ENCODE data around the gene RARA.
A peak's percentile ranks its signal among the peaks of the same experiment; 100 is the strongest.

Gene RARA

DNA sequence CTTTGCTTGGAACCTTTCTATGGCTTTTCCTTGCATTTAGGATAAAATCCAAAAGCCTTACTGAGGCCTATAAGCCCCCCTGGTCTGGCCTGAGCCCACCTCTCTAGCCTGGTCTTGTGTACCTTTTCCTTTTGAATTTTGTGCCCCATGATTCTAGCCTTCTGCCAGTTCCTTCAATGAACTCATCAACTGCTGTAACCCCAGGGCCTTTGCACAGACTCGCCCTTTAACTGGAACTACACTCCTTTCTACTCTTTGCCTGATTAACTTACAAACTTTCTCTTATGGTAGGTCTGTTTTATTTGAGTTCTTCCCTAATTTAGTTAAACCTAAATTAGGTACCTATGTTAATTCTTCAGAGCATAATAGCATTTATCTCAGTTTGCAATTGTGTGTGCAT, 31.3 kb downstream of the RARA start:
- peak overlapping the region in 1 of 2 donors; percentile 95 for H3K27ac ChIP-seq (ENCODE audit: low read depth in 2 of 2, low read length in 2 of 2)
- H3K9me3 ChIP-seq (ENCODE audit: control insufficient read depth in 2 of 2, low read length in 2 of 2): no peaks in the 10 kb centered on the region
- peaks cover 0 to 4% of the 10 kb centered on the region in 2 donors for H3K36me3 ChIP-seq (ENCODE audit: control insufficient read depth in 2 of 2, insufficient read depth in 2 of 2, low read length in 2 of 2)
- peak overlapping the region in 1 of 2 donors; percentile 91 for H3K9ac ChIP-seq (ENCODE audit: low read depth in 1 of 2, low read length in 2 of 2)
- no peaks in the 10 kb centered on the region for H3K27me3 ChIP-seq (ENCODE audit: control insufficient read depth in 2 of 2, insufficient read depth in 2 of 2, low read length in 2 of 2)
- peaks cover 31 to 35% of the 10 kb centered on the region in 2 donors for H3K4me1 ChIP-seq (ENCODE audit: control insufficient read depth in 2 of 2, insufficient read depth in 2 of 2, low read length in 2 of 2)
- H3K4me3 ChIP-seq (ENCODE audit: low read length in 2 of 2): no peak overlapping the region

DNA sequence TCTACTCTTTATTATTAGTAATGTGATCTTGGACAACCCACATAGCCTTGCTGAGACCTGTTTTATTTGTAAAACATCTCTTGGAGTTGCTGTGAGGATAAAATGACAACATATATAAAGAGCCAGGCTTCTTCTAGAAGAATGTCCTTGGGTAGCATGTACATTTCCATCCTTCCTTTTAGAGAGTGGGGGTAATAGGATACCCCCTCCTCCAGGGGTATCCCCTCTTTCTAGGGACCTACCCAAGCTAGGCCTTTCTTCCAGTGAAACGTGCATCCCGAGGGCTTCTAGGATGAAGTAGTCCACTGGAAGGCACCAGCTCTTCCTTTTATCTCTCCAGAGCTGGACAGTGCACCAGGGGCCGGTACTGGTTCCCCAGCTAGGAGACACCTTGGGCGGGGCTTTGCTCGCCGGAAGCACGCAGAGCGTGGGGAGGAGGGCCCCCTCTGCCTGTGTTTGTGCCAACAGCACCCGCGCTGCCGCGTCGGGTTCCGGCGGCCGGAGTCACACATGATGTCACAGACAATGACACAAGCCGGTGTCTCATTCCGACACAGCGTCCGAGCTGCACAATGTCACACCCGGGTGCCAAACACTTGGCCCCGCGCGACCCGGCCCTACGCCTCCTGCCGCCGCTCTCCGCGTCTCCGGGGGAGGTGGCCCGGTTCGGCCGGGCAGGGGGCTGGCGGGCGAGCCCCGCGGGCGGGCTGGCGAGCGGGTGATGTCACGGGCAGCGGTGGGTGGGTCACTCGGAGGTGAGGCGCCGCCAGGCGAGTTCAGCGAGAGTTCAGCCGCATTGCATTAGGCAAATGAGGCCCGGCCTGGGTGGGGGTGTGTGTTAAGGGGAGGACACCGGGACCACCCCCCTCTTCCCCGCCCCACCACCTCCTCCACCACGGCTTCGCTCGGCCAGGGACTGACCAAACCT, 32.2 kb downstream of the RARA start:
- Histone ChIP-seq H3K4me3 (ENCODE audit: low read length in 2 of 2) (peak overlapping the region; percentile 75 to 82), H3K27me3 (ENCODE audit: control insufficient read depth in 2 of 2, insufficient read depth in 2 of 2, low read length in 2 of 2) (no peaks in the 10 kb centered on the region), H3K36me3 (ENCODE audit: control insufficient read depth in 2 of 2, insufficient read depth in 2 of 2, low read length in 2 of 2) (peaks cover 0 to 4% of the 10 kb centered on the region in 2 donors), H3K27ac (ENCODE audit: low read depth in 2 of 2, low read length in 2 of 2) (peak overlapping the region; percentile 92 to 95), H3K9me3 (ENCODE audit: control insufficient read depth in 2 of 2, low read length in 2 of 2) (no peaks in the 10 kb centered on the region), H3K9ac (ENCODE audit: low read depth in 1 of 2, low read length in 2 of 2) (peak overlapping the region; percentile 83 to 91), H3K4me1 (ENCODE audit: control insufficient read depth in 2 of 2, insufficient read depth in 2 of 2, low read length in 2 of 2) (peaks cover 34 to 41% of the 10 kb centered on the region in 2 donors)

DNA sequence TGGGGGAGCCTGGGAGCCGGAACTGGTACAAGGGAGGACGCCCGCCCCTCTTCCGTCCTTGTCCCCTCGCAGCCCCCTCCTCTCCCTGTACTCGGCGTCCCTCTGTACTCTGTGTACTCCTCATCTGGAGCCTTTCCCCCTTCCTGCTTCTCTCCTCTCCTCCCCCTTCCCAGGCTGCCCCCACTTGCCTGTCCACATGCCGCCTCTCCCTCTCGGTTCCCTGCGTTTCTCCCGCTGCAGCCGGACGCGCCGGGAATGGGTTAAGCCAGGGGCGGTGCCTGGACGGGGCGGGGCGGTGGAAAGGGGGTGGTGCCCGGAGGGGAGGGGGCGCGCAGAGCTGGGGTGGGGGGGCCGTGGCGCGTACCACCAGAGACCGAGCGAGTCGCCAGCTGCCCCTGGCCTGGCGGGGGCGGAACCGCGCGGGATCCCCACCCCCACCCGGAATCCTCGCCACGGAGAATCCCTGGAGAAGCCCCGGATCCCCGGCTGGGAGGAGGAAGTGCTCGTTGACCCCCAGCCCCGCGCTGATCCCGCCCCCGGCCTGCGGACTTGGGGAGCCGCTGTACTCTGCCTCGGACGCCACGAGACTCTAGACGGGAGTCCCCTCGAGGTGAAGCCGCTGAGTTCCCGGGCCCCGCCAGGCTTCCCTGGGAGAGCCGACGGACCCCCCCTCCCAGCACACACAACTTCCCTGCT, 33.0 kb downstream of the RARA start:
- Histone ChIP-seq H3K36me3 (ENCODE audit: control insufficient read depth in 2 of 2, insufficient read depth in 2 of 2, low read length in 2 of 2) (peaks cover 0 to 4% of the 10 kb centered on the region in 2 donors), H3K9me3 (ENCODE audit: control insufficient read depth in 2 of 2, low read length in 2 of 2) (no peaks in the 10 kb centered on the region), H3K27me3 (ENCODE audit: control insufficient read depth in 2 of 2, insufficient read depth in 2 of 2, low read length in 2 of 2) (no peaks in the 10 kb centered on the region), H3K4me1 (ENCODE audit: control insufficient read depth in 2 of 2, insufficient read depth in 2 of 2, low read length in 2 of 2) (peaks cover 42 to 48% of the 10 kb centered on the region in 2 donors), H3K4me3 (ENCODE audit: low read length in 2 of 2) (peak overlapping the region; percentile 75 to 82), H3K27ac (ENCODE audit: low read depth in 2 of 2, low read length in 2 of 2) (peak overlapping the region; percentile 92 to 95), H3K9ac (ENCODE audit: low read depth in 1 of 2, low read length in 2 of 2) (peak overlapping the region; percentile 91 to 94)

DNA sequence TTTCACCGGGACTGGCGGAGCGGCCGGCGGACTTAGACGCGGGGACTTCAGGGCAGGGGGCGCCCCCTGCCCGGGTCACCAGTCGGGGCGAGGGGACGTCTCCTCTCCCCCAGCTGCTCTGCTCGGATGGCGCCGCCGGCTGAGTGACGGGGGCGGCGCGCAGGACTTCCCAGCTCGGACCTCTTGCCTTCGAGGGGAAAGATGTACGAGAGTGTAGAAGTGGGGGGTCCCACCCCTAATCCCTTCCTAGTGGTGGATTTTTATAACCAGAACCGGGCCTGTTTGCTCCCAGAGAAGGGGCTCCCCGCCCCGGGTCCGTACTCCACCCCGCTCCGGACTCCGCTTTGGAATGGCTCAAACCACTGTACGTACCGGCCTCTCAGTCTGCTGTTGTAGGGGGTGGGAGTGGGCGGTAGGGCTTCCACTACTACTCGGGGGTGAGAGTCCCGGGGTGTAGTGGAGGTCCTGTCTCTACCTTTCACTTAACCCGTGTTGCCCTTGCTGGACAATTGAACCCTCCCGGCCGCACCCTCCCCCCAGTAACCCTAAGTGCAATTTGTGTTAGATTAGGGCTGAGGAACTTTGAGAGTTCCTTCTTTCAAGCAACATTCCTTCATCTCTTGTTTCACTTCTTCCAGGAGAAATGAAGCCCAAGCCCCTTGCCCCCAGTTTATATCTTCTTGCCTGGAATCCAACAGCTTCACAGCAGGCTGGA, 33.7 kb downstream of the RARA start:
- Histone ChIP-seq H3K4me1 (ENCODE audit: control insufficient read depth in 2 of 2, insufficient read depth in 2 of 2, low read length in 2 of 2) (peaks cover 49 to 52% of the 10 kb centered on the region in 2 donors), H3K36me3 (ENCODE audit: control insufficient read depth in 2 of 2, insufficient read depth in 2 of 2, low read length in 2 of 2) (peaks cover 0 to 4% of the 10 kb centered on the region in 2 donors), H3K27ac (ENCODE audit: low read depth in 2 of 2, low read length in 2 of 2) (peak overlapping the region; percentile 92 to 95), H3K9ac (ENCODE audit: low read depth in 1 of 2, low read length in 2 of 2) (peak overlapping the region; percentile 91 to 94), H3K27me3 (ENCODE audit: control insufficient read depth in 2 of 2, insufficient read depth in 2 of 2, low read length in 2 of 2) (no peaks in the 10 kb centered on the region), H3K9me3 (ENCODE audit: control insufficient read depth in 2 of 2, low read length in 2 of 2) (no peaks in the 10 kb centered on the region), H3K4me3 (ENCODE audit: low read length in 2 of 2) (peak overlapping the region; percentile 75 to 82)

DNA sequence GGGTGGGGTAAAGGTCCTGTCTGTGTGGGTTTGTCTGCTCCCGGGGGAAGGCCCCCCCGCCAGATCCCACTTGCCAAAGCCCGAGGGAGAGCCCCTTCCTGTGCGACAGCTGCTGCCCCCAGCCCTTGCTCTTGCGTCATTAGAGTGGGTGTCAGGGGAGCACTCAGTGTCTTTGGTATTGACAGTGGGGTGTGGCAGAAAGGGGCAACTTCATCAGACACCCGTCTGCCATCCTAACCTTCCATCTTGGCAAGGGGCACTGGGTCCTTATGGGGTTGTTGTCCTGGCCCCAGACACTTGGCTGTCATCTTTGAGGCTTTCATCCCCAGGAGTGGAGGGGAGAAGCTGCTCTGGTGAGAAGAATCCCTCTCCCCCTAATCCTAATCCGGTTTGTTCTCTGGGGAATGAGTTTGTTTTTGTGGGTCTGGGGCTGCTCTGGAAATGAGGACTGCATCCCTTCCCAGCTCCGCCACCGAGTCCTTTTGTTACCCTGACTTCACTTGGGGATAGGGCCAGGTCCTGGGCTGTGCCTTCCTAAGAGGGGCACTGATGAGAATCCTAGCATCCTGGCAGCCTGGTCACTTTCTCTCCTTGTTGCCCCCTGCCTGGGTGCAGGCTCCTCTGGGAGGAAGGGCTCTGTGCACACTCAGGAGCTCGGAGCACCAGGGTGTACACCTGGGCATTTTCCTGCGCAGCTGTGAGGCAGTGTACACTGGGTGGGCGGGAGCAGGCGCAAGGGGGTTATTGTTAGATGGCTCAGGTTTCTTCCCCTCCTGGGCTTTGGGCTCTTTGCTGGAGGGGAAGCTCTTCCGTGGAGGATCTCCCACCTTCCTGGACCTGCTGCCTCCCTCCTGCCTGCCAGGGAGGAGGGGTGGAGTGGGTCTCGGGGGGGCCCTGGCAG, 34.5 kb downstream of the RARA start:
- peaks cover under 1 to 3% of the 10 kb centered on the region in 2 donors for H3K36me3 ChIP-seq (ENCODE audit: control insufficient read depth in 2 of 2, insufficient read depth in 2 of 2, low read length in 2 of 2)
- H3K4me3 ChIP-seq (ENCODE audit: low read length in 2 of 2): peak overlapping the region; percentile 75 to 82
- H3K9ac ChIP-seq (ENCODE audit: low read depth in 1 of 2, low read length in 2 of 2): peak overlapping the region; percentile 91 to 94
- H3K27ac ChIP-seq (ENCODE audit: low read depth in 2 of 2, low read length in 2 of 2): peak overlapping the region; percentile 92 to 95
- H3K4me1 ChIP-seq (ENCODE audit: control insufficient read depth in 2 of 2, insufficient read depth in 2 of 2, low read length in 2 of 2): peaks cover 57% of the 10 kb centered on the region in 2 donors
- H3K9me3 ChIP-seq (ENCODE audit: control insufficient read depth in 2 of 2, low read length in 2 of 2): no peaks in the 10 kb centered on the region
- H3K27me3 ChIP-seq (ENCODE audit: control insufficient read depth in 2 of 2, insufficient read depth in 2 of 2, low read length in 2 of 2): no peaks in the 10 kb centered on the region

DNA sequence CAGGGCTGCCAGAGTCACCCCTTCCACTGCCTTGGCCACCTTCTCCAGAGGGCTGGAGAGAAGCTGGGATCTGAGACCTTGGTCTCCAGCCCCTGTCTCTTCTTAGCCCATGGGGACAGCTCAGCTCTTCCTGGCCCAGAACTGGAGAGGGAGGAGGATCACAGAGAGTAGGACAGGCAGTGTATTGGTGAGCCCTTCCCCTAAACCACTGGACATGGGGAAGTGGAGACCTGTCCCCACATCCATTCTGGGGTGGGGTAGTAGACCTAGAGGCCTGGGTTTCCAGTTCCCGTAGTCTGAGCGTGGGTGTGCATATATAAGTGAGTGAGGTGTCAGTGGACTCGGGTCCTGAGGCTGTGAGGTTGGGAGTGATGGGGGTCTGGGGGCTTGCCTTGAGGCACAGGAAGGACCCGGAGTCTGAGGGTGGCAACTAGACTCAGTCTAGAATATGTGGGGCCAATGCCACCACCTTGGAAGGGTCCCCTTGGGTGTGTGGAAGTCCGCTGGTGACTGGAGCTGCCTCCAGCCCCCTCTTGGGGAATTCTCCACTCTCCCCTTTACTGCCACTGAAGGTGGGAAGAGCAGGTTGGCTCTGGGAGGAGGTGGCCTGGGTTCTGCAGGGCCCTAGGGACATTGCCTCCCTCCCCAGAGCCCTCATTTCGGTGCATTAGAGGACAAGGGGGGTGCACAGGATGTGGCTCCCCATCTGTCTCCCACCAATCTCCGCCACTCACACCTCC, 35.6 kb downstream of the RARA start:
- H3K4me1 ChIP-seq (ENCODE audit: control insufficient read depth in 2 of 2, insufficient read depth in 2 of 2, low read length in 2 of 2): peaks cover 58 to 67% of the 10 kb centered on the region in 2 donors
- H3K27me3 ChIP-seq (ENCODE audit: control insufficient read depth in 2 of 2, insufficient read depth in 2 of 2, low read length in 2 of 2): no peaks in the 10 kb centered on the region
- H3K27ac ChIP-seq (ENCODE audit: low read depth in 2 of 2, low read length in 2 of 2): peak overlapping the region; percentile 92 to 95
- peak overlapping the region; percentile 91 to 94 for H3K9ac ChIP-seq (ENCODE audit: low read depth in 1 of 2, low read length in 2 of 2)
- peak overlapping the region; percentile 75 to 82 for H3K4me3 ChIP-seq (ENCODE audit: low read length in 2 of 2)
- H3K9me3 ChIP-seq (ENCODE audit: control insufficient read depth in 2 of 2, low read length in 2 of 2): no peaks in the 10 kb centered on the region
- peaks cover 8 to 13% of the 10 kb centered on the region in 2 donors for H3K36me3 ChIP-seq (ENCODE audit: control insufficient read depth in 2 of 2, insufficient read depth in 2 of 2, low read length in 2 of 2)

DNA sequence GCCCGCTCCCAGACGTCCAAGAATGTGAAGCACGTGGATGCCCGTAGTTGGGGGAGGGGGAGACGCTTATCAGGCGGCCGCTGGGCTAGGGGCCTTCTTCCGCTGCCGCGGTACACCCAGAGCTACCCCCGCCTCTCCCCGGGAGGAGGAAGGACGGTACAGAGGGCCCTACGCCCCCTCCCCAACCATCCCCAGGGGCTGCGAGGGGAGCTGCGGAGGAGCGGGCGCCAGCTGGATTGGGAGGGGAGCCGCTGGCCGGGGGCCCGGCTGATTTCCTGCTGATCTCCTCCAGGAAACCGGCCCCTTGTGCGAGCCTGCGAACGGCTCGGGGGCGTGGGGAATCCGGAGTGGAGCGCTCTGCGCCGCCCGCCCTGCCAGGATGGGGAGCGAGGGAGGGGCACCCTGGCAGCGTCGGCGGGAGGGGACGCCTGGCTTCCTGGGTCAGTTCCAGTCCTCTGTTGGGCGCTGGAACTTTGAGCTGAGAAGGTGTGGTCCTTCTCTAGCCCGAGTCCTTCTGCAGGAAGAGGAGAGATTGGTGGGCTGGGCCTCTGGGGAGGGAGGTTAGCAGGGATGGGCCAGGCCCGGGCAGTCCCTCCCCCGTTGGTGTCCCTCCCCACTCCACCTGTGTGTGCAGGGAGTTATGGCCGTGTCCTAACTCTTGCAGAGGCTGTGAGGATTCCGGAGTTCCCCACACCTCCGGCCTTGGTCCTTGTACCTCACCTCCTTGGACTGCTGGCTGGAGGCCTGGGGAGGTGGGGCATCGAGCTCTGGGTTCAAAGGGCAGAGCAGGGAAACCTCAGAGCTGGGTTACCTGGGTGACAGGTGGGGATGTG, 36.4 kb downstream of the RARA start:
- Histone ChIP-seq H3K36me3 (ENCODE audit: control insufficient read depth in 2 of 2, insufficient read depth in 2 of 2, low read length in 2 of 2) (peaks cover 13 to 20% of the 10 kb centered on the region in 2 donors), H3K27me3 (ENCODE audit: control insufficient read depth in 2 of 2, insufficient read depth in 2 of 2, low read length in 2 of 2) (no peaks in the 10 kb centered on the region), H3K9me3 (ENCODE audit: control insufficient read depth in 2 of 2, low read length in 2 of 2) (no peaks in the 10 kb centered on the region), H3K9ac (ENCODE audit: low read depth in 1 of 2, low read length in 2 of 2) (peak overlapping the region; percentile 91 to 94), H3K4me3 (ENCODE audit: low read length in 2 of 2) (peak overlapping the region; percentile 75 to 82), H3K27ac (ENCODE audit: low read depth in 2 of 2, low read length in 2 of 2) (peak overlapping the region; percentile 92 to 95), H3K4me1 (ENCODE audit: control insufficient read depth in 2 of 2, insufficient read depth in 2 of 2, low read length in 2 of 2) (peaks cover 66 to 74% of the 10 kb centered on the region in 2 donors)

DNA sequence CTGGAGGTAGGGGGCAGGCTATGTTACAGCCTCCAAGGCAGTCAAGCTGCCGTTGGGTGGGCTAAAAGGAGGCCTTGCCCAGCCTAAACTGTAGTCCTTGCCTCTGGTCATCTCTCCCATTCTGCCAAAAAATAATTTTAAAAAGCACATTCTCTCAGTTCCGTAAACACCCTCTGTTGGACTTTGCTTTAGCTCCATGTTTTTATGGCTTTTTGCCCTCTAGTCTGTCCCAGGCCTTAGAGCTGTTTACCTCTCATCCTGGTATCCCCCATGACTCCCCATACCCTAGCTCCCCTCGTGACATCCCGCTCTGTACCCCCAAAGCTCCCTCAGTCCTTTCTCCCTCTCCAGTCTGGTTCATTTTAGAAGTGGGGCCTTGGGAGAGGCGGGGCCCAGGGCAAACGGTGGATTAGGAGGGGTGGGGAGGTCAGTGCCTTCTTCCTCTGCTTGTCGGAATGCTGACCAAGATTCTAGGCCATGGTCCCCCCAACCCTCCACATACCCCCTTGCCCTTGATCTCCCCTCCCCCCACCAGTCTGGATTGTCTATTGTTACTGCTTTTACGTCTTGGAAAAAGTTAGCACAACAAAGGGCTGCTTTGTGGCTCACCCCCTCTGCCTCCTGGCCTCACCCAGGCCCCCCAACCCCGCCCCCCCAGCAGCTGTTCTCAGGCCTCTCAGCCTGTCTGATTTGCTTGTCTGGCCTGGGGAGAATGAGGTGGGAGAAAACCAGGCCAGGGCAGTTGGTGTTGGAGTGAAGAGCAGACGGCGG, 37.2 kb downstream of the RARA start:
- Histone ChIP-seq H3K27ac (ENCODE audit: low read depth in 2 of 2, low read length in 2 of 2) (peak overlapping the region; percentile 92 to 95), H3K9me3 (ENCODE audit: control insufficient read depth in 2 of 2, low read length in 2 of 2) (no peaks in the 10 kb centered on the region), H3K27me3 (ENCODE audit: control insufficient read depth in 2 of 2, insufficient read depth in 2 of 2, low read length in 2 of 2) (no peaks in the 10 kb centered on the region), H3K4me1 (ENCODE audit: control insufficient read depth in 2 of 2, insufficient read depth in 2 of 2, low read length in 2 of 2) (peaks cover 59 to 72% of the 10 kb centered on the region in 2 donors), H3K36me3 (ENCODE audit: control insufficient read depth in 2 of 2, insufficient read depth in 2 of 2, low read length in 2 of 2) (peaks cover 13 to 21% of the 10 kb centered on the region in 2 donors), H3K9ac (ENCODE audit: low read depth in 1 of 2, low read length in 2 of 2) (peak overlapping the region; percentile 91 to 94), H3K4me3 (ENCODE audit: low read length in 2 of 2) (peak overlapping the region; percentile 75 to 82)
